ENCODE data around the gene ADGRF5. TPM values are rescaled to one million over a fixed set of nuclear protein-coding genes. Genes with fewer than 3 reads are reported as not detected.

The ADGRF5 gene
- polyA plus RNA-seq, 5 donors = 92.2 to 166 (median 130) TPM

GRCh38 chr6:46932526-46933319 is 11.0 kb upstream of the ADGRF5 start:
- no peak for DNase-seq

GRCh38 chr6:46931416-46931815 is 9.7 kb upstream of the ADGRF5 start:
- no peak for DNase-seq

- DNase-seq = no peak
Observed at GRCh38 chr6:46930331-46930730, 8.6 kb upstream of the ADGRF5 start.

- no peak for DNase-seq
Observed at GRCh38 chr6:46927066-46927465, 5.3 kb upstream of the ADGRF5 start.

GRCh38 chr6:46926481-46926880 is 4.7 kb upstream of the ADGRF5 start:
- no peak for DNase-seq

GRCh38 chr6:46925563-46926253 is 4.0 kb upstream of the ADGRF5 start:
- no peak for DNase-seq

- DNase-seq = no peak
Observed at GRCh38 chr6:46923476-46923875, 1.7 kb upstream of the ADGRF5 start.

- DNase-seq = no peak
Observed at GRCh38 chr6:46921059-46921458, 679 bp downstream of the ADGRF5 start.

GRCh38 chr6:46918806-46919205 is 2.9 kb downstream of the ADGRF5 start:
- no peak for DNase-seq

- DNase-seq = no peak
Observed at GRCh38 chr6:46917002-46917545, 4.7 kb downstream of the ADGRF5 start.

- no peak for DNase-seq
Observed at GRCh38 chr6:46915866-46916265, 5.9 kb downstream of the ADGRF5 start.

GRCh38 chr6:46915380-46915779 is 6.4 kb downstream of the ADGRF5 start:
- DNase-seq = no peak

GRCh38 chr6:46914279-46914810 is 7.4 kb downstream of the ADGRF5 start:
- DNase-seq = no peak

- DNase-seq = no peak
Observed at GRCh38 chr6:46909371-46909770, 12.4 kb downstream of the ADGRF5 start.

- no peak for DNase-seq
Observed at GRCh38 chr6:46906776-46907175, 15.0 kb downstream of the ADGRF5 start.

- DNase-seq = no peak
Observed at GRCh38 chr6:46904117-46904516, 17.6 kb downstream of the ADGRF5 start.

- no peak for DNase-seq
Observed at GRCh38 chr6:46903175-46903574, 18.6 kb downstream of the ADGRF5 start.

- peak in 1 of 2 donors; percentile 58 for DNase-seq
Observed at GRCh38 chr6:46901882-46902314, 19.8 kb downstream of the ADGRF5 start.

GRCh38 chr6:46900266-46900665 is 21.5 kb downstream of the ADGRF5 start:
- no peak for DNase-seq

- DNase-seq = peak; percentile 66 to 68
Observed at GRCh38 chr6:46899659-46900058, 22.1 kb downstream of the ADGRF5 start.

- DNase-seq = no peak
Observed at GRCh38 chr6:46898006-46898405, 23.7 kb downstream of the ADGRF5 start.

- no peak for DNase-seq
Observed at GRCh38 chr6:46896871-46897270, 24.9 kb downstream of the ADGRF5 start.

GRCh38 chr6:46895930-46896329 is 25.8 kb downstream of the ADGRF5 start:
- no peak for DNase-seq

Measured in right lung (tissue), 5 donors.